Skeletal muscle cell (primary cell): ENCODE measurements around the gene SMIM44.
"Not testable (repeated sequence)": the region's sequence is repeated elsewhere in the genome, so short reads cannot be mapped to it uniquely, and the experiment has no call there.

Experiments
- DNase-seq: peaks from one replicate; pipeline ENCODE4 v3.0.0-alpha.2; 2010; ENCODE audit warnings: low read depth
- H3K4me3 ChIP-seq: 2 replicates; pipeline ENCODE4 v1.5.1; 2011; ENCODE audit warnings: low read depth, mild to moderate bottlenecking, control low read depth, low read length, moderate library complexity

SMIM44 gene

GRCh38 chr19:3483226-3483628 lies at the start of gene SMIM44:
Gene SMIM44 (minus strand): TSS chr19:3483441. CDS start chr19:3483403, 38 bp downstream.
- no peak within 1 kb of the TSS for H3K4me3 ChIP-seq

GRCh38 chr19:3533033-3533432 lies 49.8 kb upstream of the SMIM44 start:
- DNase-seq, result no peak
- H3K4me3 ChIP-seq, result no peak overlapping the region

More at GRCh38 chr19:3483226-3483628, at the start of gene SMIM44:
- no peak for DNase-seq

- DNase-seq, result no peak
- H3K4me3 ChIP-seq, result no peak overlapping the region
Observed at GRCh38 chr19:3532154-3532786, 49.0 kb upstream of the SMIM44 start.

GRCh38 chr19:3531716-3532115 lies 48.5 kb upstream of the SMIM44 start:
- no peak overlapping the region for H3K4me3 ChIP-seq

GRCh38 chr19:3530389-3530788 lies 47.1 kb upstream of the SMIM44 start:
- no peak for DNase-seq
- H3K4me3 ChIP-seq, result no peak overlapping the region

More at GRCh38 chr19:3531716-3532115, 48.5 kb upstream of the SMIM44 start:
- no peak for DNase-seq

GRCh38 chr19:3529299-3529698 lies 46.1 kb upstream of the SMIM44 start:
- not testable (repeated sequence) for DNase-seq, H3K4me3 ChIP-seq

- DNase-seq, result no peak
- H3K4me3 ChIP-seq, result no peak overlapping the region
Observed at GRCh38 chr19:3528539-3529211, 45.4 kb upstream of the SMIM44 start.

GRCh38 chr19:3528080-3528479 lies 44.8 kb upstream of the SMIM44 start:
- no peak for DNase-seq
- H3K4me3 ChIP-seq, result no peak overlapping the region

- no peak overlapping the region for H3K4me3 ChIP-seq
- no peak for DNase-seq
Observed at GRCh38 chr19:3527238-3527910, 44.1 kb upstream of the SMIM44 start.

- no peak overlapping the region for H3K4me3 ChIP-seq
- no peak for DNase-seq
Observed at GRCh38 chr19:3526507-3527237, 43.4 kb upstream of the SMIM44 start.

GRCh38 chr19:3524904-3525451 lies 41.7 kb upstream of the SMIM44 start:
- no peak for DNase-seq
- H3K4me3 ChIP-seq, result no peak overlapping the region

- H3K4me3 ChIP-seq, result no peak overlapping the region
- no peak for DNase-seq
Observed at GRCh38 chr19:3524078-3524842, 41.0 kb upstream of the SMIM44 start.

- no peak overlapping the region for H3K4me3 ChIP-seq
- DNase-seq, result no peak
Observed at GRCh38 chr19:3523361-3524077, 40.3 kb upstream of the SMIM44 start.

GRCh38 chr19:3522421-3523360 lies 39.5 kb upstream of the SMIM44 start:
- DNase-seq, result no peak

GRCh38 chr19:3521104-3521445 lies 37.8 kb upstream of the SMIM44 start:
- no peak overlapping the region for H3K4me3 ChIP-seq
- no peak for DNase-seq

More at GRCh38 chr19:3522421-3523360, 39.5 kb upstream of the SMIM44 start:
- no peak overlapping the region for H3K4me3 ChIP-seq

- H3K4me3 ChIP-seq, result no peak overlapping the region
- DNase-seq, result no peak
Observed at GRCh38 chr19:3520166-3521103, 37.2 kb upstream of the SMIM44 start.
